Right lobe of liver (tissue), 4 donors: Measurements from ENCODE around the gene CACNA1S.

Source experiments
- CTCF ChIP-seq, 4 donors: fragments of 200-600 bp in 3 of 4; fragments of 450-650 bp in 1 of 4; IDR thresholded peaks; one replicate each; pipeline versions ENCODE4 v1.5.1 to v1.8.0; 2016 to 2022; ENCODE audit warnings: antibody characterized with exemption in 4 of 4, mild to moderate bottlenecking in 2 of 4
- POLR2A ChIP-seq: fragments of 450-650 bp; IDR thresholded peaks from one replicate; pipeline ENCODE4 v1.6.1; 2017; ENCODE audit warnings: antibody characterized with exemption, mild to moderate bottlenecking
- donor health status: DM: no; HTN: no; CAD: no.
- donor health status: DM: no; HTN: no; CAD: no.
- donor health status: DM: no; HTN: yes; CAD: no.

GRCh38 chr1:201139756-201140155, 27.5 kb upstream of the CACNA1S start:
- TF ChIP-seq CTCF (IDR thresholded peaks at IDR 0.05) (no peak), POLR2A (no peak)
